ENCODE measurements around the gene ACOD1.

The ACOD1 gene

DNA sequence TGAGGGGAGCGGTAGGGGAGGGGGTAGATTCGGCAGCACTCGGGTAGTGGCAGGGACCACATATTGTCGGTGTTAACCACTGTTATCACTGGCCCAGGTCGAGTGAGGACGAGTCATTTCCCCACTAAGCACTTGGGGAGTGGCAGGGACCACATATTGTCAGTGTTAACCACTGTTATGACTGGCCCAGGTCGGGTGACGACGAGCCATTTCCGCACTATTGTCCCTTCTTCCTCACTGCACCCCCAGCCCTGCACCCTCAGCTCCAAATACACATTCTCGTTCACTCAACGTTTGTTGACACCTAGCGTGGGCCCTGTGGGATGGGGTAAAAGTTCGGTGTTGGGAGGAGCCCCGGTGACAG lies 43.1 kb downstream of the ACOD1 start:
- Histone ChIP-seq H4K20me1 (ENCODE audit: insufficient read depth, low read length) (no peaks in the 10 kb centered on the region), H3K9ac (ENCODE audit: low read depth, low read length) (peak overlapping the region; percentile 74), H3K9me3 (ENCODE audit: insufficient read depth, low read length, severe bottlenecking) (no peaks in the 10 kb centered on the region), H3K4me1 (ENCODE audit: insufficient read depth, low read length) (peaks cover 30% of the 10 kb centered on the region), H2AFZ (ENCODE audit: low read depth, low read length) (peak overlapping the region; percentile 90), H3K4me3 (ENCODE audit: low read depth in 1 of 2, low read length in 2 of 2) (peak overlapping the region; percentile 14 to 64; a peak in 3 of 4 replicates), H3K79me2 (ENCODE audit: insufficient read depth, low read length) (peaks cover 22% of the 10 kb centered on the region), H3K4me2 (ENCODE audit: insufficient read depth, low read length) (peak overlapping the region; percentile 83), H3K36me3 (ENCODE audit: insufficient read depth, low read length) (peaks cover 12% of the 10 kb centered on the region), H3K27ac (ENCODE audit: low read length) (peak overlapping the region; percentile 79), H3K27me3 (ENCODE audit: insufficient read depth, low read length, poor library complexity) (no peaks in the 10 kb centered on the region)
- ATAC-seq (ENCODE audit: insufficient read depth, low read depth) (peak; percentile 15), DNase-seq (no peak)
- TF ChIP-seq CTCF (IDR thresholded peaks at IDR 0.05; ENCODE audit: borderline replicate concordance, extremely low read depth, low read length, poor library complexity, severe bottlenecking) (no peak), EZH2 (IDR thresholded peaks at IDR 0.05; ENCODE audit: borderline replicate concordance, low read depth, low read length, severe bottlenecking) (no peak)

DNA sequence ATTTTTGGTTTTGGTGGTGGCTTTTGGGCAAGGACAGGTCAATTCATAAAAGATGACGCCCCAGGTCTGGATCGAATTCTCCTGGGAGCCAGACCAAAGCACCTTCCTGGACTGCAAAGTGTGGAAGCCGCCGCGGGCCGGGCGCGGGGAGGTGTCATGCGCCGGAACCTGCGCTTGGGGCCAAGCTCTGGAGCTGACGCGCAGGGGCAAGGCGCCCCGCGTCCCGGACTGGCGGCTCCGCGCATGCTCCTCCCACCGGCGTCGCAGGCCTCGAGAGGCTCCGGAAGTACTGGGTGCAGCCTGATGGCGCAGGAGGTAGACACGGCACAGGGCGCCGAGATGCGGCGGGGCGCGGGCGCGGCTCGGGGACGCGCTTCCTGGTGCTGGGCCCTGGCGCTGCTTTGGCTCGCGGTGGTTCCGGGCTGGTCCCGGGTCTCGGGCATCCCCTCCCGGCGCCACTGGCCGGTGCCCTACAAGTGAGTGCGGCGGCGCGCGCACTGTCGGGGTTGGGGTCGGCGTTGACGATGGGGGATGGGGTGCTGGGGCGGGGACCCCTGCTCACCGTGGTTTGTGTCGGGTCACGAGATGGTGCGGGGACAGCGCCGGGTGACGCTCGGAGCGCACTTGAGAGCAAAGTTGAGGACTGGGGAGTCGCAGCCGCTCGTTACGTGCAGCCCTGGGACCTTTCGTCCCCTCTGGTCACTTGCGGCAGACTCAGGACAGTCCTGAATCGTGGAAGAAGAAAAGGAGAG lies 43.7 kb downstream of the ACOD1 start, which contains the start of gene CLN5:
TSS of gene CLN5 (plus strand) at position 286 of the 752 bp plus-strand sequence. CDS start at position 304, 18 bp downstream.
- Histone ChIP-seq H3K4me3 (ENCODE audit: low read depth in 1 of 2, low read length in 2 of 2) (peak within 1 kb of the TSS; percentile 33 to 64; a peak in 3 of 4 replicates), H3K9me3 (ENCODE audit: insufficient read depth, low read length, severe bottlenecking) (no peaks in the 10 kb centered on the region), H3K27ac (ENCODE audit: low read length) (peak within 1 kb of the TSS; percentile 79), H3K9ac (ENCODE audit: low read depth, low read length) (peak within 1 kb of the TSS; percentile 74), H3K27me3 (ENCODE audit: insufficient read depth, low read length, poor library complexity) (no peaks in the 10 kb centered on the region), H3K4me1 (ENCODE audit: insufficient read depth, low read length) (peaks cover 30% of the 10 kb centered on the region), H4K20me1 (ENCODE audit: insufficient read depth, low read length) (no peaks in the 10 kb centered on the region), H3K79me2 (ENCODE audit: insufficient read depth, low read length) (peaks cover 22% of the 10 kb centered on the region), H3K4me2 (ENCODE audit: insufficient read depth, low read length) (peak within 1 kb of the TSS; percentile 83), H3K36me3 (ENCODE audit: insufficient read depth, low read length) (peaks cover 17% of the 10 kb centered on the region), H2AFZ (ENCODE audit: low read depth, low read length) (peak within 1 kb of the TSS; percentile 90)
- no peak for TF ChIP-seq EZH2 (IDR thresholded peaks at IDR 0.05; ENCODE audit: borderline replicate concordance, low read depth, low read length, severe bottlenecking)
- TF ChIP-seq CTCF (IDR thresholded peaks at IDR 0.05; ENCODE audit: borderline replicate concordance, extremely low read depth, low read length, poor library complexity, severe bottlenecking), result no peak
- ATAC-seq (ENCODE audit: insufficient read depth, low read depth) (peak; percentile 99), DNase-seq (peak; percentile 95)

- peaks cover 19% of the 10 kb centered on the region for H3K36me3 ChIP-seq (ENCODE audit: insufficient read depth, low read length)
- H3K9ac ChIP-seq (ENCODE audit: low read depth, low read length), result peak overlapping the region; percentile 74
- peaks cover 30% of the 10 kb centered on the region for H3K4me1 ChIP-seq (ENCODE audit: insufficient read depth, low read length)
- peak overlapping the region; percentile 83 for H3K4me2 ChIP-seq (ENCODE audit: insufficient read depth, low read length)
- ATAC-seq (ENCODE audit: insufficient read depth, low read depth), result no peak
- H3K27ac ChIP-seq (ENCODE audit: low read length), result peak overlapping the region; percentile 58
- H2AFZ ChIP-seq (ENCODE audit: low read depth, low read length), result peak overlapping the region; percentile 83
- H3K4me3 ChIP-seq (ENCODE audit: low read depth in 1 of 2, low read length in 2 of 2), result peak overlapping the region; percentile 33 to 64; a peak in 3 of 4 replicates
- H3K9me3 ChIP-seq (ENCODE audit: insufficient read depth, low read length, severe bottlenecking), result no peaks in the 10 kb centered on the region
- H3K79me2 ChIP-seq (ENCODE audit: insufficient read depth, low read length), result peaks cover 22% of the 10 kb centered on the region
- no peaks in the 10 kb centered on the region for H3K27me3 ChIP-seq (ENCODE audit: insufficient read depth, low read length, poor library complexity)
- no peak for TF ChIP-seq EZH2 (IDR thresholded peaks at IDR 0.05; ENCODE audit: borderline replicate concordance, low read depth, low read length, severe bottlenecking)
- no peak for TF ChIP-seq CTCF (IDR thresholded peaks at IDR 0.05; ENCODE audit: borderline replicate concordance, extremely low read depth, low read length, poor library complexity, severe bottlenecking)
- H4K20me1 ChIP-seq (ENCODE audit: insufficient read depth, low read length), result no peaks in the 10 kb centered on the region
- peak; percentile 12 for DNase-seq
These were observed 44.3 kb downstream of the ACOD1 start for GRCh38 chr13:76992548-76993001.
